Liver (tissue), 9 donors: ENCODE results near the gene ZFP64. TPM values are rescaled to one million over a fixed set of nuclear protein-coding genes. Genes with fewer than 3 reads are reported as not detected.

Experiments
- DNase-seq: peaks from one replicate; pipeline ENCODE4 v3.0.0-alpha.2; 2017; ENCODE audit warnings: low spot score
- H3K27ac ChIP-seq, 2 donors: one replicate each; pipeline ENCODE4 v1.7.0; 2013; ENCODE audit warnings: inconsistent platforms in 2 of 2, low read length in 2 of 2, control low read depth in 1 of 2, low read depth in 1 of 2, mild to moderate bottlenecking in 1 of 2
- H3K27me3 ChIP-seq, 4 donors: one replicate each; pipeline versions ENCODE4 v1.6.1 to v1.7.0; 2013; ENCODE audit warnings: low read length in 3 of 4, inconsistent platforms in 1 of 4, mild to moderate bottlenecking in 1 of 4, moderate library complexity in 1 of 4; ENCODE audit not compliant: control insufficient read depth in 4 of 4, insufficient read depth in 4 of 4
- H3K36me3 ChIP-seq, 4 donors: one replicate each; pipeline versions ENCODE4 v1.6.1 to v1.7.0; 2013; ENCODE audit warnings: low read length in 3 of 4, mild to moderate bottlenecking in 3 of 4, low read depth in 1 of 4, moderate library complexity in 1 of 4; ENCODE audit not compliant: control insufficient read depth in 4 of 4, insufficient read depth in 3 of 4
- H3K4me1 ChIP-seq, 4 donors: one replicate each; pipeline versions ENCODE4 v1.6.1 to v1.7.0; 2013; ENCODE audit warnings: low read length in 3 of 4, mild to moderate bottlenecking in 3 of 4, moderate library complexity in 1 of 4; ENCODE audit not compliant: control insufficient read depth in 4 of 4, insufficient read depth in 4 of 4
- H3K4me3 ChIP-seq, 3 donors: one replicate each; pipeline versions ENCODE4 v1.6.1 to v1.7.0; 2013; ENCODE audit warnings: low read length in 3 of 3, control low read depth in 1 of 3, low read depth in 1 of 3, mild to moderate bottlenecking in 1 of 3
- H3K9ac ChIP-seq, 2 donors: one replicate each; pipeline ENCODE4 v1.7.0; 2013; ENCODE audit warnings: low read length in 2 of 2, mild to moderate bottlenecking in 2 of 2, moderate library complexity in 2 of 2, control low read depth in 1 of 2, low read depth in 1 of 2
- H3K9me3 ChIP-seq, 4 donors: one replicate each; pipeline versions ENCODE4 v1.6.1 to v1.7.0; 2013; ENCODE audit warnings: low read length in 3 of 4; ENCODE audit not compliant: control insufficient read depth in 4 of 4
- EGR1 ChIP-seq, 2 donors: IDR thresholded peaks; 2 replicates each; pipeline ENCODE4 v1.6.1; 2016 to 2018; ENCODE audit warnings: antibody characterized with exemption in 2 of 2, low read depth in 2 of 2
- FOXA1 ChIP-seq: IDR thresholded peaks from 2 replicates; pipeline ENCODE4 v1.6.1; 2016; ENCODE audit warnings: antibody characterized with exemption
- FOXA2 ChIP-seq: IDR thresholded peaks from 2 replicates; pipeline ENCODE4 v1.6.1; 2016; ENCODE audit warnings: antibody characterized with exemption
- GABPA ChIP-seq, 2 donors: IDR thresholded peaks in 1 of 2; conservative IDR thresholded peaks in 1 of 2; 2 replicates each; pipeline ENCODE4 v1.6.1; 2016; ENCODE audit warnings: antibody characterized with exemption in 2 of 2, mild to moderate bottlenecking in 1 of 2, moderate library complexity in 1 of 2
- HNF4A ChIP-seq, 2 donors: conservative IDR thresholded peaks; 2 replicates each; pipeline ENCODE4 v1.6.1; 2016; ENCODE audit warnings: antibody characterized with exemption in 2 of 2, mild to moderate bottlenecking in 2 of 2
- HNF4G ChIP-seq: IDR thresholded peaks from 2 replicates; pipeline ENCODE4 v1.6.1; 2016; ENCODE audit warnings: antibody characterized with exemption
- JUND ChIP-seq, 2 donors: IDR thresholded peaks; 2 replicates each; pipeline ENCODE4 v1.6.1; 2016; ENCODE audit warnings: antibody characterized with exemption in 2 of 2
- NR2F2 ChIP-seq: IDR thresholded peaks from 2 replicates; pipeline ENCODE4 v1.6.1; 2016; ENCODE audit warnings: antibody characterized with exemption
- RAD21 ChIP-seq, 2 donors: IDR thresholded peaks; 2 replicates each; pipeline ENCODE4 v1.6.1; 2016; ENCODE audit warnings: antibody characterized with exemption in 2 of 2, mild to moderate bottlenecking in 2 of 2
- SP1 ChIP-seq: IDR thresholded peaks from 2 replicates; pipeline ENCODE4 v1.6.1; 2018; ENCODE audit warnings: antibody characterized with exemption, mild to moderate bottlenecking
- TAF1 ChIP-seq: conservative IDR thresholded peaks from 2 replicates; pipeline ENCODE4 v1.6.1; 2016; ENCODE audit warnings: antibody characterized with exemption, mild to moderate bottlenecking
- YY1 ChIP-seq: IDR thresholded peaks from 2 replicates; pipeline ENCODE4 v1.6.1; 2016; ENCODE audit warnings: antibody characterized with exemption, mild to moderate bottlenecking
- WGBS: extraction: QIAGEN DNeasy Blood & Tissue Kit; methylation state at CpG from one replicate; pipeline ENCODE4 v1.1.7; 2013; 5-methylcytosine and 5-hydroxymethylcytosine counted together
- polyA plus RNA-seq, 2 donors: library from polyadenylated mRNA; stranded (reverse) in 1 of 2; unstranded in 1 of 2; fragments of 200-250 nt in 1 of 2; fragments of >200 nt in 1 of 2; fragmentation: Nextera tagmentation in 1 of 2; extraction: Ambion mirVana in 1 of 2; gene quantifications; one replicate each; pipeline versions ENCODE4 v1.2.1 to v1.2.3, GENCODE V29; 2013 to 2015
- total RNA-seq, 2 donors: library from RNA; depleted of rRNA; stranded (reverse); fragments of >200 nt; gene quantifications; one replicate each; pipeline ENCODE4 v1.2.3, GENCODE V29; 2014
- TF ChIP-seq, protein P1 (sequence below): IDR thresholded peaks from 2 replicates; pipeline ENCODE4 v1.6.1; 2016; ENCODE audit warnings: antibody characterized with exemption
- TF ChIP-seq, protein P2 (sequence below): IDR thresholded peaks from 2 replicates; pipeline ENCODE4 v1.6.1; 2016; ENCODE audit warnings: antibody characterized with exemption
- TF ChIP-seq, protein P3 (sequence below): IDR thresholded peaks from 2 replicates; pipeline ENCODE4 v1.6.1; 2016; ENCODE audit warnings: antibody characterized with exemption
- TF ChIP-seq, protein P4 (sequence below): IDR thresholded peaks from 2 replicates; pipeline ENCODE4 v1.6.1; 2016; ENCODE audit warnings: antibody characterized with exemption, mild to moderate bottlenecking
- TF ChIP-seq, protein P5 (sequence below): fragments of 150-350 bp; IDR thresholded peaks from 2 replicates; pipeline ENCODE4 v1.5.1; 2017; ENCODE audit warnings: improper control_type of control experiment, low read depth, low read length; ENCODE audit not compliant: missing input control
- donor health status: healthy.
- donor health status: healthy.
- donor health status: healthy.
- donor health status: healthy.
- donor health status: healthy.

The ZFP64 gene
- total and polyA plus RNA-seq, 4 donors, result 3.2 to 6.3 (median 4.9) TPM

DNA sequence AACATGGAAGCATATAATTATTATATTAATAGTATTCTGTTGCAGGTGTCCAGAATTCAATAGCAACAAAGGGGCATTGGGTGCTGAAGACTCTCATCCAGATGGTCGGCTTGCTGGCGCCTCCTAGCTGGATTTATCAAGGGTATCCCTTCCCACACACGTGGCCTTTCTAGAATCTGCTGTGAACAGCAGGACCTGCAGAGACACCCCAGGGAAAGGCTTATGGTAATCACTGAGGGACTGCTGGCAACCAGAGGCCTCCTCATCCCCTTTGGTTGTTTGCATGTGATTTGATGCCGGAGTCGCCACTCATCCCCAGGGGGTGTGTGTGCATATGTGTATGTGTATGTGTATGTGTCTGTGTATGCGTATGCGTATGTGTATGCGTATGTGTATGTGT lies 20.6 kb downstream of the ZFP64 start:
- no peaks in the 10 kb centered on the region for H3K4me1 ChIP-seq
- DNase-seq, result no peak
- peaks cover 0 to 4% (median 2%) of the 10 kb centered on the region in 4 donors for H3K36me3 ChIP-seq
- 98% methylated on average over 8 of the region's 8 CpGs for WGBS
- no peak overlapping the region for H3K27ac ChIP-seq
- H3K27me3 ChIP-seq, result no peaks in the 10 kb centered on the region
- TF ChIP-seq GABPA (IDR thresholded peaks at IDR 0.05 in 1 of 2, conservative IDR thresholded peaks at IDR 0.05 in 1 of 2) (no peak), SP1 (no peak), FOXA2 (no peak)
- TF ChIP-seq, protein P1, sequence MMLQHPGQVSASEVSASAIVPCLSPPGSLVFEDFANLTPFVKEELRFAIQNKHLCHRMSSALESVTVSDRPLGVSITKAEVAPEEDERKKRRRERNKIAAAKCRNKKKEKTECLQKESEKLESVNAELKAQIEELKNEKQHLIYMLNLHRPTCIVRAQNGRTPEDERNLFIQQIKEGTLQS, result no peak
- H3K9ac ChIP-seq, result no peak overlapping the region
- H3K4me3 ChIP-seq, result no peak overlapping the region
- no peaks in the 10 kb centered on the region for H3K9me3 ChIP-seq

DNA sequence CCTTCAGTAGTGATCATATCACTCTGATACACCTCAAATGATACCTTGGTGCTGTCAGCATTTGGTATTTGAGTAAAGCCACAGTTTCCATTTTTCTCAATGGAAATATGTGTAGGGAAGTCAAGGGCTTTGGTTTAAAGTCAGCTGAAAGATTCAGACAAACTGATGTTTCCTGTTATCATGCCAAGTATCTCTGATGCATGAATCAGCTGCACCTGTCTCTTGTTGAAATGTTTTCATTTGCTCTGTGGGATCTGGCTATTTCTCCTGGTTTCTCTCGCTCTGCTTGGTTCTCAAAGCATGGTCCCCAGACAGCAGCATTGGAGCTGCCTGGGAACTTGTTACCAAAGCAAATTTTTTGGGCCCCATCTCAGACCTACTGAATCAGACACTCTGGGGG lies 23.5 kb downstream of the ZFP64 start:
- WGBS, result 98% methylated on average over 1 of the region's 1 CpG
- H3K36me3 ChIP-seq, result peaks cover 2 to 24% (median 15%) of the 10 kb centered on the region in 4 donors
- no peaks in the 10 kb centered on the region for H3K27me3 ChIP-seq
- H3K27ac ChIP-seq, result no peak overlapping the region
- DNase-seq, result no peak
- no peak overlapping the region for H3K9ac ChIP-seq
- H3K4me1 ChIP-seq, result no peaks in the 10 kb centered on the region
- no peak overlapping the region for H3K4me3 ChIP-seq
- H3K9me3 ChIP-seq, result peaks cover 0 to 6% (median 2%) of the 10 kb centered on the region in 4 donors
- TF ChIP-seq EGR1 (IDR thresholded peaks at IDR 0.05; ENCODE audit: low read depth in 2 of 2) (no peak), SP1 (no peak), YY1 (no peak), TAF1 (no peak), GABPA (IDR thresholded peaks at IDR 0.05 in 1 of 2, conservative IDR thresholded peaks at IDR 0.05 in 1 of 2) (no peak), HNF4A (conservative IDR thresholded peaks at IDR 0.05) (no peak), NR2F2 (no peak), HNF4G (no peak), FOXA2 (no peak), JUND (IDR thresholded peaks at IDR 0.05) (no peak), FOXA1 (no peak), RAD21 (IDR thresholded peaks at IDR 0.05) (no peak)
- TF ChIP-seq, protein P2, sequence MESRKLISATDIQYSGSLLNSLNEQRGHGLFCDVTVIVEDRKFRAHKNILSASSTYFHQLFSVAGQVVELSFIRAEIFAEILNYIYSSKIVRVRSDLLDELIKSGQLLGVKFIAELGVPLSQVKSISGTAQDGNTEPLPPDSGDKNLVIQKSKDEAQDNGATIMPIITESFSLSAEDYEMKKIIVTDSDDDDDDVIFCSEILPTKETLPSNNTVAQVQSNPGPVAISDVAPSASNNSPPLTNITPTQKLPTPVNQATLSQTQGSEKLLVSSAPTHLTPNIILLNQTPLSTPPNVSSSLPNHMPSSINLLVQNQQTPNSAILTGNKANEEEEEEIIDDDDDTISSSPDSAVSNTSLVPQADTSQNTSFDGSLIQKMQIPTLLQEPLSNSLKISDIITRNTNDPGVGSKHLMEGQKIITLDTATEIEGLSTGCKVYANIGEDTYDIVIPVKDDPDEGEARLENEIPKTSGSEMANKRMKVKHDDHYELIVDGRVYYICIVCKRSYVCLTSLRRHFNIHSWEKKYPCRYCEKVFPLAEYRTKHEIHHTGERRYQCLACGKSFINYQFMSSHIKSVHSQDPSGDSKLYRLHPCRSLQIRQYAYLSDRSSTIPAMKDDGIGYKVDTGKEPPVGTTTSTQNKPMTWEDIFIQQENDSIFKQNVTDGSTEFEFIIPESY, result no peak
- TF ChIP-seq, protein P3, sequence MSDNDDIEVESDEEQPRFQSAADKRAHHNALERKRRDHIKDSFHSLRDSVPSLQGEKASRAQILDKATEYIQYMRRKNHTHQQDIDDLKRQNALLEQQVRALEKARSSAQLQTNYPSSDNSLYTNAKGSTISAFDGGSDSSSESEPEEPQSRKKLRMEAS, result no peak
- TF ChIP-seq, protein P4, sequence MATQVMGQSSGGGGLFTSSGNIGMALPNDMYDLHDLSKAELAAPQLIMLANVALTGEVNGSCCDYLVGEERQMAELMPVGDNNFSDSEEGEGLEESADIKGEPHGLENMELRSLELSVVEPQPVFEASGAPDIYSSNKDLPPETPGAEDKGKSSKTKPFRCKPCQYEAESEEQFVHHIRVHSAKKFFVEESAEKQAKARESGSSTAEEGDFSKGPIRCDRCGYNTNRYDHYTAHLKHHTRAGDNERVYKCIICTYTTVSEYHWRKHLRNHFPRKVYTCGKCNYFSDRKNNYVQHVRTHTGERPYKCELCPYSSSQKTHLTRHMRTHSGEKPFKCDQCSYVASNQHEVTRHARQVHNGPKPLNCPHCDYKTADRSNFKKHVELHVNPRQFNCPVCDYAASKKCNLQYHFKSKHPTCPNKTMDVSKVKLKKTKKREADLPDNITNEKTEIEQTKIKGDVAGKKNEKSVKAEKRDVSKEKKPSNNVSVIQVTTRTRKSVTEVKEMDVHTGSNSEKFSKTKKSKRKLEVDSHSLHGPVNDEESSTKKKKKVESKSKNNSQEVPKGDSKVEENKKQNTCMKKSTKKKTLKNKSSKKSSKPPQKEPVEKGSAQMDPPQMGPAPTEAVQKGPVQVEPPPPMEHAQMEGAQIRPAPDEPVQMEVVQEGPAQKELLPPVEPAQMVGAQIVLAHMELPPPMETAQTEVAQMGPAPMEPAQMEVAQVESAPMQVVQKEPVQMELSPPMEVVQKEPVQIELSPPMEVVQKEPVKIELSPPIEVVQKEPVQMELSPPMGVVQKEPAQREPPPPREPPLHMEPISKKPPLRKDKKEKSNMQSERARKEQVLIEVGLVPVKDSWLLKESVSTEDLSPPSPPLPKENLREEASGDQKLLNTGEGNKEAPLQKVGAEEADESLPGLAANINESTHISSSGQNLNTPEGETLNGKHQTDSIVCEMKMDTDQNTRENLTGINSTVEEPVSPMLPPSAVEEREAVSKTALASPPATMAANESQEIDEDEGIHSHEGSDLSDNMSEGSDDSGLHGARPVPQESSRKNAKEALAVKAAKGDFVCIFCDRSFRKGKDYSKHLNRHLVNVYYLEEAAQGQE, result no peak
- TF ChIP-seq, protein P1, result no peak
- TF ChIP-seq, protein P5, sequence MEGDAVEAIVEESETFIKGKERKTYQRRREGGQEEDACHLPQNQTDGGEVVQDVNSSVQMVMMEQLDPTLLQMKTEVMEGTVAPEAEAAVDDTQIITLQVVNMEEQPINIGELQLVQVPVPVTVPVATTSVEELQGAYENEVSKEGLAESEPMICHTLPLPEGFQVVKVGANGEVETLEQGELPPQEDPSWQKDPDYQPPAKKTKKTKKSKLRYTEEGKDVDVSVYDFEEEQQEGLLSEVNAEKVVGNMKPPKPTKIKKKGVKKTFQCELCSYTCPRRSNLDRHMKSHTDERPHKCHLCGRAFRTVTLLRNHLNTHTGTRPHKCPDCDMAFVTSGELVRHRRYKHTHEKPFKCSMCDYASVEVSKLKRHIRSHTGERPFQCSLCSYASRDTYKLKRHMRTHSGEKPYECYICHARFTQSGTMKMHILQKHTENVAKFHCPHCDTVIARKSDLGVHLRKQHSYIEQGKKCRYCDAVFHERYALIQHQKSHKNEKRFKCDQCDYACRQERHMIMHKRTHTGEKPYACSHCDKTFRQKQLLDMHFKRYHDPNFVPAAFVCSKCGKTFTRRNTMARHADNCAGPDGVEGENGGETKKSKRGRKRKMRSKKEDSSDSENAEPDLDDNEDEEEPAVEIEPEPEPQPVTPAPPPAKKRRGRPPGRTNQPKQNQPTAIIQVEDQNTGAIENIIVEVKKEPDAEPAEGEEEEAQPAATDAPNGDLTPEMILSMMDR, result no peak
